Osteoblast (primary cell): ENCODE results near the gene SHISA9. TPM values are rescaled to one million over a fixed set of nuclear protein-coding genes. Genes with fewer than 3 reads are reported as not detected.

Source experiments
- DNase-seq: peaks from one replicate; pipeline ENCODE4 v3.0.0; 2011; ENCODE audit warnings: low spot score, mixed read lengths; ENCODE audit not compliant: insufficient read length; ENCODE audit errors: missing footprints
- H2AFZ ChIP-seq: 2 replicates; pipeline ENCODE4 v1.6.0; 2011; ENCODE audit warnings: mild to moderate bottlenecking, low read length
- H3K27ac ChIP-seq: 2 replicates; pipeline ENCODE4 v1.5.1; 2011; ENCODE audit warnings: mild to moderate bottlenecking, low read depth, low read length, moderate library complexity
- H3K27me3 ChIP-seq: 2 replicates; pipeline ENCODE4 v1.6.0; 2012; ENCODE audit warnings: mild to moderate bottlenecking, control low read depth, inconsistent platforms, low read length, moderate library complexity; ENCODE audit not compliant: insufficient read depth
- H3K36me3 ChIP-seq: 2 replicates; pipeline ENCODE4 v1.5.1; 2011; ENCODE audit warnings: mild to moderate bottlenecking, low read length, control low read depth, moderate library complexity; ENCODE audit not compliant: insufficient read depth
- H3K4me1 ChIP-seq: 2 replicates; pipeline ENCODE4 v1.5.1; 2011; ENCODE audit warnings: mild to moderate bottlenecking, low read length, control low read depth, moderate library complexity; ENCODE audit not compliant: insufficient read depth
- H3K4me2 ChIP-seq: 2 replicates; pipeline ENCODE4 v1.6.0; 2011; ENCODE audit warnings: mild to moderate bottlenecking, low read length; ENCODE audit not compliant: insufficient read depth
- H3K4me3 ChIP-seq: fragments of 200-600 bp; sonication (generic); 3 replicates; pipeline ENCODE4 v1.5.1; 2012; ENCODE audit warnings: mild to moderate bottlenecking, low read length, inconsistent platforms; ENCODE audit not compliant: insufficient read depth
- H3K79me2 ChIP-seq: 2 replicates; pipeline ENCODE4 v1.6.0; 2012; ENCODE audit warnings: mild to moderate bottlenecking, low read length, control low read depth, inconsistent platforms; ENCODE audit not compliant: insufficient read depth
- H3K9me3 ChIP-seq: 2 replicates; pipeline ENCODE4 v1.5.1; 2011; ENCODE audit warnings: low read depth, low read length, control low read depth
- H4K20me1 ChIP-seq: 2 replicates; pipeline ENCODE4 v1.6.0; 2012; ENCODE audit warnings: mild to moderate bottlenecking, low read length, control low read depth; ENCODE audit not compliant: insufficient read depth
- CTCF ChIP-seq: IDR thresholded peaks from 2 replicates; pipeline ENCODE4 v1.5.1; 2011; ENCODE audit warnings: mild to moderate bottlenecking, low read depth, low read length, moderate library complexity; ENCODE audit errors: extremely low read depth
- total RNA-seq: library from RNA; depleted of rRNA; stranded (reverse); fragments of >200 nt; gene quantifications from 2 replicates; pipeline ENCODE4 v1.2.3, GENCODE V29; 2012

The SHISA9 gene
- total RNA-seq, 1 donor = under 0.01 TPM

GRCh38 chr16:12869698-12870427 lies 31.5 kb upstream of the SHISA9 start:
- Histone ChIP-seq H3K79me2 (no peaks in the 10 kb centered on the region), H3K9me3 (peaks cover 4% of the 10 kb centered on the region), H4K20me1 (no peaks in the 10 kb centered on the region), H3K36me3 (no peaks in the 10 kb centered on the region), H3K27me3 (no peaks in the 10 kb centered on the region), H3K4me2 (no peak overlapping the region), H3K27ac (no peak overlapping the region), H3K4me3 (no peak overlapping the region), H3K4me1 (peaks cover 13% of the 10 kb centered on the region), H2AFZ (no peak overlapping the region)
- no peak for TF ChIP-seq CTCF
- no peak for DNase-seq

GRCh38 chr16:12871784-12872183 lies 29.6 kb upstream of the SHISA9 start:
- H4K20me1 ChIP-seq = no peaks in the 10 kb centered on the region
- peaks cover 15% of the 10 kb centered on the region for H3K4me1 ChIP-seq
- no peaks in the 10 kb centered on the region for H3K79me2 ChIP-seq
- no peaks in the 10 kb centered on the region for H3K27me3 ChIP-seq
- no peak overlapping the region for H3K4me2 ChIP-seq
- H2AFZ ChIP-seq = no peak overlapping the region
- H3K36me3 ChIP-seq = no peaks in the 10 kb centered on the region
- H3K27ac ChIP-seq = no peak overlapping the region
- DNase-seq = no peak
- no peak overlapping the region for H3K4me3 ChIP-seq
- TF ChIP-seq CTCF = no peak
- peaks cover 4% of the 10 kb centered on the region for H3K9me3 ChIP-seq

GRCh38 chr16:12874186-12874585 lies 27.2 kb upstream of the SHISA9 start:
- Histone ChIP-seq H3K79me2 (no peaks in the 10 kb centered on the region), H3K27ac (no peak overlapping the region), H2AFZ (no peak overlapping the region), H4K20me1 (no peaks in the 10 kb centered on the region), H3K27me3 (no peaks in the 10 kb centered on the region), H3K36me3 (no peaks in the 10 kb centered on the region), H3K4me3 (no peak overlapping the region), H3K4me2 (peak overlapping the region; percentile 45), H3K9me3 (peaks cover 4% of the 10 kb centered on the region), H3K4me1 (peaks cover 15% of the 10 kb centered on the region)
- no peak for TF ChIP-seq CTCF
- DNase-seq = peak; percentile 94

GRCh38 chr16:12876778-12877177 lies 24.6 kb upstream of the SHISA9 start:
- Histone ChIP-seq H3K9me3 (no peaks in the 10 kb centered on the region), H3K27me3 (no peaks in the 10 kb centered on the region), H3K36me3 (no peaks in the 10 kb centered on the region), H3K4me3 (no peak overlapping the region), H3K79me2 (no peaks in the 10 kb centered on the region), H3K4me2 (no peak overlapping the region), H3K27ac (no peak overlapping the region), H3K4me1 (peaks cover 15% of the 10 kb centered on the region), H4K20me1 (no peaks in the 10 kb centered on the region), H2AFZ (no peak overlapping the region)
- DNase-seq = no peak
- TF ChIP-seq CTCF = no peak
